ENCODE measurements around the gene PPAN.

PPAN gene

GRCh38 chr19:10107817-10108367, 1.7 kb downstream of the PPAN start:
- Histone ChIP-seq H3K4me1 (ENCODE audit: control insufficient read depth in 1 of 2, insufficient read depth in 2 of 2, low read length in 2 of 2) (peaks cover 4 to 22% of the 10 kb centered on the region in 2 donors), H3K27ac (ENCODE audit: low read length) (no peak overlapping the region), H3K4me3 (ENCODE audit: low read depth in 1 of 2, low read length in 2 of 2) (no peak overlapping the region), H3K27me3 (ENCODE audit: low read depth, low read length) (no peaks in the 10 kb centered on the region), H3K36me3 (ENCODE audit: control insufficient read depth in 1 of 2, insufficient read depth in 2 of 2, low read length in 2 of 2) (peaks cover 20 to 46% of the 10 kb centered on the region in 2 donors), H3K9me3 (ENCODE audit: control insufficient read depth in 1 of 2, low read length in 2 of 2) (no peaks in the 10 kb centered on the region)

- no peaks in the 10 kb centered on the region for H3K27me3 ChIP-seq (ENCODE audit: low read depth, low read length)
- no peaks in the 10 kb centered on the region for H3K9me3 ChIP-seq (ENCODE audit: control insufficient read depth in 1 of 2, low read length in 2 of 2)
- H3K27ac ChIP-seq (ENCODE audit: low read length) = no peak overlapping the region
- H3K4me3 ChIP-seq (ENCODE audit: low read depth in 1 of 2, low read length in 2 of 2) = no peak overlapping the region
- H3K4me1 ChIP-seq (ENCODE audit: control insufficient read depth in 1 of 2, insufficient read depth in 2 of 2, low read length in 2 of 2) = peaks cover 4 to 28% of the 10 kb centered on the region in 2 donors
- H3K36me3 ChIP-seq (ENCODE audit: control insufficient read depth in 1 of 2, insufficient read depth in 2 of 2, low read length in 2 of 2) = peaks cover 20 to 52% of the 10 kb centered on the region in 2 donors
Observed at GRCh38 chr19:10109528-10109927, 3.4 kb downstream of the PPAN start.

GRCh38 chr19:10110076-10110971, 4.2 kb downstream of the PPAN start:
- Histone ChIP-seq H3K4me3 (ENCODE audit: low read depth in 1 of 2, low read length in 2 of 2) (no peak overlapping the region), H3K27me3 (ENCODE audit: low read depth, low read length) (no peaks in the 10 kb centered on the region), H3K4me1 (ENCODE audit: control insufficient read depth in 1 of 2, insufficient read depth in 2 of 2, low read length in 2 of 2) (peaks cover 4 to 28% of the 10 kb centered on the region in 2 donors), H3K27ac (ENCODE audit: low read length) (no peak overlapping the region), H3K36me3 (ENCODE audit: control insufficient read depth in 1 of 2, insufficient read depth in 2 of 2, low read length in 2 of 2) (peaks cover 20 to 60% of the 10 kb centered on the region in 2 donors), H3K9me3 (ENCODE audit: control insufficient read depth in 1 of 2, low read length in 2 of 2) (no peaks in the 10 kb centered on the region)

- Histone ChIP-seq H3K4me3 (ENCODE audit: low read depth in 1 of 2, low read length in 2 of 2) (no peak overlapping the region), H3K36me3 (ENCODE audit: control insufficient read depth in 1 of 2, insufficient read depth in 2 of 2, low read length in 2 of 2) (peaks cover 20 to 66% of the 10 kb centered on the region in 2 donors), H3K4me1 (ENCODE audit: control insufficient read depth in 1 of 2, insufficient read depth in 2 of 2, low read length in 2 of 2) (peaks cover 4 to 22% of the 10 kb centered on the region in 2 donors), H3K27me3 (ENCODE audit: low read depth, low read length) (no peaks in the 10 kb centered on the region), H3K9me3 (ENCODE audit: control insufficient read depth in 1 of 2, low read length in 2 of 2) (no peaks in the 10 kb centered on the region), H3K27ac (ENCODE audit: low read length) (no peak overlapping the region)
Observed at GRCh38 chr19:10110972-10111317, 4.8 kb downstream of the PPAN start.

GRCh38 chr19:10111405-10111811, 5.2 kb downstream of the PPAN start, which contains the start of gene P2RY11:
TSS of gene P2RY11 (plus strand) at chr19:10111693. CDS start at chr19:10111722, 29 bp downstream.
- Histone ChIP-seq H3K27me3 (ENCODE audit: low read depth, low read length) (no peaks in the 10 kb centered on the region), H3K27ac (ENCODE audit: low read length) (no peak within 1 kb of the TSS), H3K4me1 (ENCODE audit: control insufficient read depth in 1 of 2, insufficient read depth in 2 of 2, low read length in 2 of 2) (peaks cover 4 to 22% of the 10 kb centered on the region in 2 donors), H3K4me3 (ENCODE audit: low read depth in 1 of 2, low read length in 2 of 2) (no peak within 1 kb of the TSS), H3K36me3 (ENCODE audit: control insufficient read depth in 1 of 2, insufficient read depth in 2 of 2, low read length in 2 of 2) (peaks cover 24 to 71% of the 10 kb centered on the region in 2 donors), H3K9me3 (ENCODE audit: control insufficient read depth in 1 of 2, low read length in 2 of 2) (no peaks in the 10 kb centered on the region)

- H3K27me3 ChIP-seq (ENCODE audit: low read depth, low read length) = no peaks in the 10 kb centered on the region
- no peak overlapping the region for H3K4me3 ChIP-seq (ENCODE audit: low read depth in 1 of 2, low read length in 2 of 2)
- H3K4me1 ChIP-seq (ENCODE audit: control insufficient read depth in 1 of 2, insufficient read depth in 2 of 2, low read length in 2 of 2) = peaks cover under 1 to 16% of the 10 kb centered on the region in 2 donors
- H3K36me3 ChIP-seq (ENCODE audit: control insufficient read depth in 1 of 2, insufficient read depth in 2 of 2, low read length in 2 of 2) = peaks cover 29 to 78% of the 10 kb centered on the region in 2 donors
- H3K9me3 ChIP-seq (ENCODE audit: control insufficient read depth in 1 of 2, low read length in 2 of 2) = no peaks in the 10 kb centered on the region
- H3K27ac ChIP-seq (ENCODE audit: low read length) = no peak overlapping the region
Observed at GRCh38 chr19:10112037-10112761, 6.0 kb downstream of the PPAN start.

GRCh38 chr19:10112895-10113591, 6.9 kb downstream of the PPAN start:
- H3K4me3 ChIP-seq (ENCODE audit: low read depth in 1 of 2, low read length in 2 of 2) = no peak overlapping the region
- no peak overlapping the region for H3K27ac ChIP-seq (ENCODE audit: low read length)
- H3K9me3 ChIP-seq (ENCODE audit: control insufficient read depth in 1 of 2, low read length in 2 of 2) = no peaks in the 10 kb centered on the region
- H3K4me1 ChIP-seq (ENCODE audit: control insufficient read depth in 1 of 2, insufficient read depth in 2 of 2, low read length in 2 of 2) = peaks cover 0 to 16% of the 10 kb centered on the region in 2 donors
- H3K27me3 ChIP-seq (ENCODE audit: low read depth, low read length) = no peaks in the 10 kb centered on the region
- peaks cover 26 to 76% of the 10 kb centered on the region in 2 donors for H3K36me3 ChIP-seq (ENCODE audit: control insufficient read depth in 1 of 2, insufficient read depth in 2 of 2, low read length in 2 of 2)

GRCh38 chr19:10113592-10113963, 7.4 kb downstream of the PPAN start:
- Histone ChIP-seq H3K4me1 (ENCODE audit: control insufficient read depth in 1 of 2, insufficient read depth in 2 of 2, low read length in 2 of 2) (peaks cover 0 to 18% of the 10 kb centered on the region in 2 donors), H3K4me3 (ENCODE audit: low read depth in 1 of 2, low read length in 2 of 2) (no peak overlapping the region), H3K36me3 (ENCODE audit: control insufficient read depth in 1 of 2, insufficient read depth in 2 of 2, low read length in 2 of 2) (peaks cover 23 to 70% of the 10 kb centered on the region in 2 donors), H3K27me3 (ENCODE audit: low read depth, low read length) (no peaks in the 10 kb centered on the region), H3K9me3 (ENCODE audit: control insufficient read depth in 1 of 2, low read length in 2 of 2) (no peaks in the 10 kb centered on the region), H3K27ac (ENCODE audit: low read length) (no peak overlapping the region)

GRCh38 chr19:10113964-10114650, 7.9 kb downstream of the PPAN start:
- Histone ChIP-seq H3K4me1 (ENCODE audit: control insufficient read depth in 1 of 2, insufficient read depth in 2 of 2, low read length in 2 of 2) (peaks cover 4 to 23% of the 10 kb centered on the region in 2 donors), H3K27ac (ENCODE audit: low read length) (no peak overlapping the region), H3K27me3 (ENCODE audit: low read depth, low read length) (no peaks in the 10 kb centered on the region), H3K36me3 (ENCODE audit: control insufficient read depth in 1 of 2, insufficient read depth in 2 of 2, low read length in 2 of 2) (peaks cover 23 to 66% of the 10 kb centered on the region in 2 donors), H3K4me3 (ENCODE audit: low read depth in 1 of 2, low read length in 2 of 2) (no peak overlapping the region), H3K9me3 (ENCODE audit: control insufficient read depth in 1 of 2, low read length in 2 of 2) (no peaks in the 10 kb centered on the region)

GRCh38 chr19:10114651-10115391, 8.7 kb downstream of the PPAN start:
- no peaks in the 10 kb centered on the region for H3K9me3 ChIP-seq (ENCODE audit: control insufficient read depth in 1 of 2, low read length in 2 of 2)
- H3K4me3 ChIP-seq (ENCODE audit: low read depth in 1 of 2, low read length in 2 of 2) = no peak overlapping the region
- no peaks in the 10 kb centered on the region for H3K27me3 ChIP-seq (ENCODE audit: low read depth, low read length)
- no peak overlapping the region for H3K27ac ChIP-seq (ENCODE audit: low read length)
- H3K36me3 ChIP-seq (ENCODE audit: control insufficient read depth in 1 of 2, insufficient read depth in 2 of 2, low read length in 2 of 2) = peaks cover 17 to 59% of the 10 kb centered on the region in 2 donors
- peaks cover 5 to 28% of the 10 kb centered on the region in 2 donors for H3K4me1 ChIP-seq (ENCODE audit: control insufficient read depth in 1 of 2, insufficient read depth in 2 of 2, low read length in 2 of 2)

Measured in muscle layer of duodenum (tissue), 2 donors.